Stimulated activated CD8-positive, alpha-beta memory T cell treated with anti-CD3 and anti-CD28 coated beads, Interleukin-12 subunit alpha, Interleukin-12 subunit beta, amount 100 ng/mL, for 1 hour (primary cell): Measurements from ENCODE around the gene GFOD1.
"Not testable (repeated sequence)": the region's sequence is repeated elsewhere in the genome, so short reads cannot be mapped to it uniquely, and the experiment has no call there.

ENCODE experiments used
- DNase-seq: peaks from one replicate; pipeline ENCODE4 v3.0.0-alpha.2; 2020; ENCODE audit warnings: low read depth

The GFOD1 gene

GRCh38 chr6:13463941-13464340 is 23.5 kb downstream of the GFOD1 start:
- no peak for DNase-seq

GRCh38 chr6:13463328-13463717 is 24.1 kb downstream of the GFOD1 start:
- DNase-seq = no peak

- no peak for DNase-seq
Observed at GRCh38 chr6:13462458-13463327, 24.7 kb downstream of the GFOD1 start.

- no peak for DNase-seq
Observed at GRCh38 chr6:13461805-13462204, 25.6 kb downstream of the GFOD1 start.

- DNase-seq = no peak
Observed at GRCh38 chr6:13461307-13461706, 26.1 kb downstream of the GFOD1 start.

- not testable (repeated sequence) for DNase-seq
Observed at GRCh38 chr6:13460289-13460688, 27.1 kb downstream of the GFOD1 start.

GRCh38 chr6:13457577-13457976 is 29.8 kb downstream of the GFOD1 start:
- no peak for DNase-seq

- no peak for DNase-seq
Observed at GRCh38 chr6:13455552-13455966, 31.8 kb downstream of the GFOD1 start.

GRCh38 chr6:13454286-13455221 is 32.8 kb downstream of the GFOD1 start:
- peak; percentile 58 for DNase-seq

- DNase-seq = no peak
Observed at GRCh38 chr6:13453771-13454251, 33.6 kb downstream of the GFOD1 start.

GRCh38 chr6:13453153-13453552 is 34.2 kb downstream of the GFOD1 start:
- DNase-seq = no peak

- no peak for DNase-seq
Observed at GRCh38 chr6:13452346-13453117, 34.9 kb downstream of the GFOD1 start.

GRCh38 chr6:13451181-13451895 is 36.1 kb downstream of the GFOD1 start:
- DNase-seq = no peak

- DNase-seq = no peak
Observed at GRCh38 chr6:13450628-13451027, 36.8 kb downstream of the GFOD1 start.

- no peak for DNase-seq
Observed at GRCh38 chr6:13447949-13448724, 39.3 kb downstream of the GFOD1 start.

- no peak for DNase-seq
Observed at GRCh38 chr6:13446381-13446780, 41.0 kb downstream of the GFOD1 start.

GRCh38 chr6:13445744-13446115 is 41.7 kb downstream of the GFOD1 start:
- DNase-seq = no peak

- DNase-seq = no peak
Observed at GRCh38 chr6:13445005-13445743, 42.2 kb downstream of the GFOD1 start.

- DNase-seq = no peak
Observed at GRCh38 chr6:13444604-13445003, 42.8 kb downstream of the GFOD1 start.

GRCh38 chr6:13443978-13444377 is 43.4 kb downstream of the GFOD1 start:
- DNase-seq = not testable (repeated sequence)
